IMR-90 (cell line): ENCODE results near the gene DCTN5. TPM values are rescaled to one million over a fixed set of nuclear protein-coding genes. Genes with fewer than 3 reads are reported as not detected.

Experiments used
- ATAC-seq: fragments of 200-7000 bp; cut with Tn5 transposase; 2 replicates; pipeline ENCODE4 v1.9.1; 2020; ENCODE audit warnings: low read depth, mild to moderate bottlenecking, moderate library complexity
- BruUV-seq: library from RNA; stranded (reverse); fragments of 400-500 nt; replicated peaks from 2 replicates; lab custom pipeline; 2021; lab: Mats Ljungman, UMichigan
- CTCF ChIA-PET: fragments of 300-600 bp; formaldehyde crosslinking; extraction: SDS; loops from one replicate; lab custom pipeline; 2021; ENCODE audit warnings: antibody characterized with exemption; lab: Yijun Ruan, JAX
- POLR2A ChIA-PET: fragments of 300-600 bp; sonication (Branson Sonifier 250); formaldehyde crosslinking; loops from one replicate; lab custom pipeline; 2022; ENCODE audit warnings: antibody characterized with exemption; ENCODE audit not compliant: unreplicated experiment; lab: Charles Lee
- DNase-seq: peaks from one replicate; pipeline ENCODE4 v3.0.0; 2013
- H2AFZ ChIP-seq: replicated peaks from 2 replicates; pipeline ENCODE3; 2013; ENCODE audit warnings: low read length, mild to moderate bottlenecking; ENCODE audit not compliant: poor library complexity
- H2AK5ac ChIP-seq: 2 replicates; pipeline ENCODE4 v1.6.1; 2013; ENCODE audit warnings: low read depth, low read length, inconsistent platforms
- H2AK9ac ChIP-seq: replicated peaks from 2 replicates; pipeline ENCODE3; 2013; ENCODE audit warnings: mild to moderate bottlenecking, low read depth, low read length, moderate library complexity; ENCODE audit not compliant: poor library complexity
- H2BK120ac ChIP-seq: 2 replicates; pipeline ENCODE4 v1.6.1; 2013; ENCODE audit warnings: low read depth, low read length, inconsistent platforms
- H2BK15ac ChIP-seq: 3 replicates; pipeline ENCODE4 v1.6.1; 2013; ENCODE audit warnings: low read depth, low read length, inconsistent platforms
- H2BK20ac ChIP-seq: 2 replicates; pipeline ENCODE4 v1.6.1; 2013; ENCODE audit warnings: low read depth, mild to moderate bottlenecking, inconsistent platforms, low read length, moderate library complexity
- H2BK5ac ChIP-seq: 2 replicates; pipeline ENCODE4 v1.6.1; 2013; ENCODE audit warnings: mild to moderate bottlenecking, low read depth, low read length, inconsistent platforms; ENCODE audit not compliant: poor library complexity, severe bottlenecking
- H3K14ac ChIP-seq: replicated peaks from 2 replicates; pipeline ENCODE4 v1.6.1; 2013; ENCODE audit warnings: low read depth, low read length, inconsistent platforms
- H3K18ac ChIP-seq: 2 replicates; pipeline ENCODE4 v1.6.1; 2013; ENCODE audit warnings: low read depth, low read length, control low read depth
- H3K23ac ChIP-seq: 2 replicates; pipeline ENCODE4 v1.6.1; 2013; ENCODE audit warnings: low read depth, low read length, inconsistent platforms
- H3K27ac ChIP-seq: 2 replicates; pipeline ENCODE4 v1.5.1; 2013; ENCODE audit warnings: mild to moderate bottlenecking, control low read depth, low read length; ENCODE audit not compliant: insufficient read depth
- H3K27me3 ChIP-seq: 2 replicates; pipeline ENCODE4 v1.6.1; 2013; ENCODE audit warnings: low read length; ENCODE audit not compliant: control insufficient read depth, insufficient read depth
- H3K36me3 ChIP-seq: 2 replicates; pipeline ENCODE4 v1.6.1; 2013; ENCODE audit warnings: low read length, mixed read lengths; ENCODE audit not compliant: control insufficient read depth, insufficient read depth
- H3K4ac ChIP-seq: 2 replicates; pipeline ENCODE4 v1.6.1; 2013; ENCODE audit warnings: low read depth, low read length, inconsistent platforms
- H3K4me1 ChIP-seq: 2 replicates; pipeline ENCODE4 v1.6.1; 2013; ENCODE audit warnings: low read length, mixed read lengths; ENCODE audit not compliant: control insufficient read depth, insufficient read depth
- H3K4me2 ChIP-seq: 2 replicates; pipeline ENCODE4 v1.6.1; 2013; ENCODE audit warnings: low read depth, mild to moderate bottlenecking, control low read depth, low read length, moderate library complexity
- H3K4me3 ChIP-seq: 2 replicates; pipeline ENCODE4 v1.5.1; 2013; ENCODE audit warnings: low read depth, mild to moderate bottlenecking, control low read depth, low read length, moderate library complexity; ENCODE audit not compliant: insufficient read depth
- H3K56ac ChIP-seq: 2 replicates; pipeline ENCODE4 v1.6.1; 2013; ENCODE audit warnings: low read length, inconsistent platforms; ENCODE audit not compliant: insufficient read depth; ENCODE audit errors: extremely low read depth
- H3K79me1 ChIP-seq, 2 experiments: 2 replicates each; pipeline ENCODE4 v1.6.1; 2013; ENCODE audit warnings: low read length in 2 of 2, inconsistent platforms in 1 of 2, low read depth in 1 of 2
- H3K9ac ChIP-seq: 2 replicates; pipeline ENCODE4 v1.6.1; 2013; ENCODE audit warnings: low read depth, low read length, control low read depth
- H3K9me1 ChIP-seq: 2 replicates; pipeline ENCODE4 v1.6.1; 2013; ENCODE audit warnings: low read length, inconsistent platforms; ENCODE audit not compliant: insufficient read depth
- H3K9me3 ChIP-seq: 2 replicates; pipeline ENCODE4 v1.6.1; 2013; ENCODE audit warnings: low read length; ENCODE audit not compliant: control insufficient read depth, insufficient read depth
- H4K20me1 ChIP-seq: 2 replicates; pipeline ENCODE4 v1.6.1; 2013; ENCODE audit warnings: low read length, inconsistent platforms; ENCODE audit not compliant: insufficient read depth
- H4K5ac ChIP-seq: 2 replicates; pipeline ENCODE4 v1.6.1; 2013; ENCODE audit warnings: mild to moderate bottlenecking, low read depth, low read length, control low read depth
- H4K8ac ChIP-seq, 2 experiments: 2 replicates each; pipeline ENCODE4 v1.6.1; 2013; ENCODE audit warnings: low read depth in 2 of 2, low read length in 2 of 2, control low read depth in 1 of 2, inconsistent platforms in 1 of 2
- H4K91ac ChIP-seq: 2 replicates; pipeline ENCODE4 v1.6.1; 2013; ENCODE audit warnings: low read depth, low read length, inconsistent platforms; ENCODE audit not compliant: insufficient read depth
- CEBPB ChIP-seq: IDR thresholded peaks from 2 replicates; pipeline ENCODE4 v1.6.1; 2012; ENCODE audit warnings: low read depth, low read length, improper control_type of control experiment
- CHD1 ChIP-seq: IDR thresholded peaks from 2 replicates; pipeline ENCODE4 v1.6.1; 2012; ENCODE audit warnings: low read depth, low read length, improper control_type of control experiment
- FOS ChIP-seq: fragments of 150-350 bp; IDR thresholded peaks from 2 replicates; pipeline ENCODE4 v1.6.1; 2016; ENCODE audit warnings: low read depth, low read length
- MAZ ChIP-seq: IDR thresholded peaks from 2 replicates; pipeline ENCODE4 v1.6.1; 2012; ENCODE audit warnings: low read depth, mild to moderate bottlenecking, low read length, improper control_type of control experiment, moderate library complexity, borderline replicate concordance
- NFE2L2 ChIP-seq: fragments of 150-350 bp; IDR thresholded peaks from 2 replicates; pipeline ENCODE4 v1.6.1; 2016; ENCODE audit warnings: low read depth, mild to moderate bottlenecking, low read length
- POLR2A ChIP-seq: IDR thresholded peaks from 2 replicates; pipeline ENCODE4 v1.6.1; 2012; ENCODE audit warnings: mild to moderate bottlenecking, low read depth, low read length
- RAD21 ChIP-seq: IDR thresholded peaks from 2 replicates; pipeline ENCODE4 v1.6.1; 2012; ENCODE audit warnings: low read length, improper control_type of control experiment
- RFX5 ChIP-seq: IDR thresholded peaks from 2 replicates; pipeline ENCODE4 v1.8.0; 2012; ENCODE audit warnings: low read depth, mild to moderate bottlenecking, low read length, moderate library complexity
- WGBS, 2 experiments: methylation state at CpG; one replicate each; pipeline versions ENCODE4 v1.1.5 to v1.1.7; 2013; ENCODE audit warnings: missing lambda C conversion rate in 2 of 2; ENCODE audit not compliant: insufficient read length in 1 of 2; ENCODE audit errors: extremely low coverage in 2 of 2; 5-methylcytosine and 5-hydroxymethylcytosine counted together
- dilution Hi-C: fragments of 300-500 bp; cut with HindIII; formaldehyde crosslinking; loops from one replicate; pipeline ENCODE4 v1.14.3; 2018; ENCODE audit warnings: low sequenced_read_pairs; ENCODE audit not compliant: unreplicated experiment
- in situ Hi-C: fragments of 300-500 bp; cut with MboI; formaldehyde crosslinking; loops from 3 replicates; pipeline ENCODE4 v1.14.3; 2019; ENCODE audit warnings: low sequenced_read_pairs, inconsistent platforms, mixed read lengths
- intact Hi-C: fragments of 100-400 bp; cut with micrococcal nuclease; formaldehyde crosslinking; loops from 2 replicates; pipeline ENCODE4 v1.10.0; 2022
- polyA plus RNA-seq, 3 experiments: library from polyadenylated mRNA; depleted of rRNA; stranded (reverse); fragments of >200 nt; gene quantifications; 2 replicates each; pipeline ENCODE4 v1.2.3, GENCODE V29; 2012; ENCODE audit warnings: low replicate concordance in 1 of 3
- total RNA-seq: library from RNA; depleted of rRNA; stranded (reverse); fragments of >200 nt; gene quantifications from 2 replicates; pipeline ENCODE4 v1.2.3, GENCODE V29; 2012
- TF ChIP-seq, protein P1 (sequence below): fragments of 150-350 bp; IDR thresholded peaks from 2 replicates; pipeline ENCODE4 v1.6.1; 2016; ENCODE audit warnings: low read depth, mild to moderate bottlenecking, low read length, moderate library complexity, borderline replicate concordance

The DCTN5 gene
- total and polyA plus RNA-seq, 2 of the 4 experiments (the other 2 are of a cell fraction) = 49.6 to 111 TPM

DNA sequence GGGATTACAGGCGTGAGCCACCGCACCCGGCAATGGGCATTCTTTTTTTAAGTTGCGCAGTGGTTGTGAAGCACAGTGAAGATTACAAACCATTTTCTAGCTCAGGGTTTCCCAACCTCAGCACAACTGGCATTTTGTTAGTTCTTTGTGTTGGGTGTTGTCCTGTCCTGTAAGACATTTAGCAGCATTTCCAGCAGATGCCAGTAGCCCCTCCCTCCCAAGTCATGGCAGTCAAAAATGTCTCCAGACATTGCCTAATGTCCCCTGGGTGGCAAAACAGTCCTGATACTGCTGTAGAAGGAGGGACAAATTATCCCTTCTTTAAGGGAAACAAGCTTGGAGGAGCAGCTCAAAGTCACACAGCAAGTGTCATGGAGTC lies 53.0 kb downstream of the DCTN5 start:
- TF ChIP-seq RFX5 (no peak), MAZ (no peak), RAD21 (no peak), CEBPB (no peak), FOS (no peak), POLR2A (no peak), CHD1 (no peak), NFE2L2 (no peak)
- TF ChIP-seq, protein P1, sequence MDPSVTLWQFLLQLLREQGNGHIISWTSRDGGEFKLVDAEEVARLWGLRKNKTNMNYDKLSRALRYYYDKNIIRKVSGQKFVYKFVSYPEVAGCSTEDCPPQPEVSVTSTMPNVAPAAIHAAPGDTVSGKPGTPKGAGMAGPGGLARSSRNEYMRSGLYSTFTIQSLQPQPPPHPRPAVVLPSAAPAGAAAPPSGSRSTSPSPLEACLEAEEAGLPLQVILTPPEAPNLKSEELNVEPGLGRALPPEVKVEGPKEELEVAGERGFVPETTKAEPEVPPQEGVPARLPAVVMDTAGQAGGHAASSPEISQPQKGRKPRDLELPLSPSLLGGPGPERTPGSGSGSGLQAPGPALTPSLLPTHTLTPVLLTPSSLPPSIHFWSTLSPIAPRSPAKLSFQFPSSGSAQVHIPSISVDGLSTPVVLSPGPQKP = no peak
- no TSS peak for BruUV-seq

More for the DNA sequence above, 53.0 kb downstream of the DCTN5 start:
- H3K9me1 ChIP-seq = peaks cover 4% of the 10 kb centered on the region; the same call in 1 of the 2 replicates
- peak overlapping the region; percentile 94 for H2AFZ ChIP-seq
- CTCF ChIA-PET = interaction anchor here (0.6 kb wide), 1 partner anchor 834 kb away, joined by 3 read pairs; no protein-coding TSS in a partner anchor
- peaks cover 11% of the 10 kb centered on the region for H3K4me1 ChIP-seq
- peak overlapping the region; percentile 44 for H3K14ac ChIP-seq
- H3K27me3 ChIP-seq = no peaks in the 10 kb centered on the region
- 0 out of 2 replicates have a peak overlapping the region, but pooled peaks have one; percentile 9 for H3K9ac ChIP-seq
- intact Hi-C loops = no loop called here
- H4K20me1 ChIP-seq = no peaks in the 10 kb centered on the region
- no peak overlapping the region for H2BK15ac ChIP-seq
- no peak overlapping the region for H3K56ac ChIP-seq
- in situ Hi-C loops = loop anchor here (25.0 kb wide), 1 partner anchor 818 kb away; no protein-coding TSS in a partner anchor
- H3K4me2 ChIP-seq = peak overlapping the region; percentile 50; the same call in 1 of the 2 replicates
- WGBS, 2 experiments = no CpG with 5 or more reads among the region's 4 CpGs
- H4K5ac ChIP-seq = peak overlapping the region; percentile 74
- no peak overlapping the region for H3K4me3 ChIP-seq
- H2BK120ac ChIP-seq = no peak overlapping the region
- POLR2A ChIA-PET = no interaction called here
- no peak overlapping the region for H2BK20ac ChIP-seq
- no peak overlapping the region; the same call in 1 of the 2 replicates for H3K27ac ChIP-seq
- no peak overlapping the region for H2AK9ac ChIP-seq
- no peak for ATAC-seq
- peaks cover 0 to under 1% of the 10 kb centered on the region in 2 experiments; a peak in 2 of 4 replicates for H3K79me1 ChIP-seq
- H3K36me3 ChIP-seq = peaks cover 18% of the 10 kb centered on the region
- no peak overlapping the region for H2BK5ac ChIP-seq
- no peak overlapping the region for H3K4ac ChIP-seq
- dilution Hi-C loops = no loop called here
- H3K18ac ChIP-seq = no peak overlapping the region; the same call in 1 of the 2 replicates
- no peak for DNase-seq
- no peak overlapping the region for H2AK5ac ChIP-seq
- H3K9me3 ChIP-seq = no peaks in the 10 kb centered on the region
- peak overlapping the region; percentile 63 to 78; a peak in 3 of 4 replicates for H4K8ac ChIP-seq
- H4K91ac ChIP-seq = peak overlapping the region; percentile 41; the same call in 1 of the 2 replicates
- peak overlapping the region; percentile 17; the same call in 1 of the 2 replicates for H3K23ac ChIP-seq
